DMS153 treated with DMSO at 0.1 percent for 48 hours (cell line): ENCODE data around the gene HOXB13.

Experiments
- DNase-seq: peaks from one replicate; lab custom pipeline; 2025; ENCODE audit not compliant: unreplicated experiment; lab: John Stamatoyannopoulos, UW

Gene HOXB13

DNA sequence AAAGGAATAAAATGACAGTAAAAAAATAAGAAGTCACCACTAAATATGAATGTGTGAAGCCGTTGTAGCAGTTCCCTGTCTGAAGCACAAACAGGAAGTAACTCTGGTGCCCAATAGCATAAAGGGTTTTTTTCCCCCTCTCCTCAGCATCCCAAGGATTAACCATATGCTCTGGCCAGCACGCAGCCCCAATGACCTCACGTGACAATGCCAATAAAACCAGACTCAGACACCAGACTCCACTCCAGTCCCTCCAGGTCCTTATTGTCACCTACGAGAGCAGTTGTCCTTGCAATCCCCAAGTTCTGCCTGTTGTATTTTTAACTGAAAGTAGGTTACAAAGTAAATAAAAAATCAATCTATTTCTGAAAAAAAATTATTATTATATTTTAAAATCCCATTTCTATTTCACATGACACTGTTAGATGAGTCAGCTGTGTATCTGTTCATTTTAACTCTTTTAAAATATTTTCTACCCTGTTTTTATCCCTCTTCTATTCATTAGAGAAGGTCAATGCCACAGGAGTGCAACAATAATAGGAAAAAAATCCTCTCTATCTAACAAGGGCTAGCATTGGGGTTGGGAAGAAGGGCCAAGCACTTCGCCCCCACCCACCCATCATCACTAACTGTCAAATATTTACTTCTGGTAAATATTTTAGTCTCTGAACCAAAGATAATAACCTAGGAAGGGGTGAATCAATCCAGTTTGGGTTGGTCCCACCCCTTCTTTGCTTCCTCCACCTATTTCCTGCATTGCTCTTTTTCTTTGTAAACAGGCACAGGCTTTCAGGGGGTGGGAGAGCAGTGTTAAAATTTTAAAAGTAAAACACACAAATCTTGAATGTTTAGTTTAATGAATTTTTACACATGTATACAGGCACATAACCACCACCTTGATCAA is 12.8 kb downstream of the HOXB13 start:
- peak; percentile 40 for DNase-seq

DNA sequence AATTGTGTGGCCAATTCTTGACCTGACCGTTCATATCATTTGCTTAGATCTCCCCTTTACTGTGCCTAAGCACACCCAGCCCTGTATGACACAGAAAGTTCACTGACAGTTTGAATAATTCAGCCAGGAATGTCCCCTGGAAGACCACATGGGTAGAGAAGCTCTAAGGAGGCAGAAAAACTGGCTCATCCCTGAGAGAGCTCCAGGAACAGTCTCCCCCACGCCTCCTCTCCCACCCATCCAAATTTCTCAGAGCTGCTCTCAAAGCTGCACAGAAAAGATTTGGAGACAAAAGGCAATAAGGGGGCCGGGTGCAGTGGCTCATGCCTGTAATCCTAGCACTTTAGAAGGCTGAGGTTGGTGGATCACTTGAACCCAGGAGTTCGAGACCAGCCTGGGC is 17.4 kb downstream of the HOXB13 start:
- no peak for DNase-seq

DNA sequence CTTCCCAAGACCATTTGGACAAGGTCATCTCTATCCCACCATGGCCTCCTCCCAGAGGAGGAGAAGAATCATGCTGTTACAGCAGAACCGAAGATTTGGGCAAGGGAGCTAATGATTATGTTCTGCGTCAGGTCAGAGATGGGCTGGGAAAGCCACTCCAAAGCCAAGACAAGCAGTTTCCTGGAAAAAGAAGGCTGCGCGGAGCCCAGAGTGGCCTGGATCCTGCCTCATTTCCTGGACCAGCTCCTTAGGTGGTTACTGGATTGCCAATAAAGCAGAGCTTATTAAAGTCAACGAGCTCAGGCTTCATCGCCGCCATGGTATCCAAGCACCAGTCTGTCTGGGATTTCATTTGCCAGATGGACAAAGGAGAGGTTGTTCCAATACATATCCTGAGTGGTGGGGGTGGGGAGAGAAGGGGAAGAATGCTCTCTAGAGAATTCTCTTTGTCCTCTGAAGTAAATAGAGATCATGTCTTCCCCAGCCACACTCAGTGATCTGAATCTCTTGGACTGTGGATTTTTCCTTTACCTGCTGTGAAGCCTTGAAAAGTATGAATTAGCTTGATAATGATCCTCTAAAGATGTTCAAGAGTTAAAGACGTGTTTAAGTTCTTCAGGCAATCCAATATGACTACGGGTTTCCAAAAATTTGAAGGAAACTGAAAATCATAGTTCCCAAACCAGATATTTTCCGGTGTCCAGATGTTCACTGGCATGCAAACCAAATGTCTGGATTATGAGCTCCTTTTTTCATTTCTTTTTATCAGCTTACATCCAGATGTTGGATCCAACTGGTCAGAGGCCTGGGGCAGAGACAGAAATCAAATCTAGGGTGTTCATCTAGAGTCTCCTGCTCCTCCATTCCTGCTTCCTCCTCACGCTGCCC is 23.9 kb downstream of the HOXB13 start:
- no peak for DNase-seq

GRCh38 chr17:48701864-48702532 is 26.6 kb downstream of the HOXB13 start:
- DNase-seq = no peak

DNA sequence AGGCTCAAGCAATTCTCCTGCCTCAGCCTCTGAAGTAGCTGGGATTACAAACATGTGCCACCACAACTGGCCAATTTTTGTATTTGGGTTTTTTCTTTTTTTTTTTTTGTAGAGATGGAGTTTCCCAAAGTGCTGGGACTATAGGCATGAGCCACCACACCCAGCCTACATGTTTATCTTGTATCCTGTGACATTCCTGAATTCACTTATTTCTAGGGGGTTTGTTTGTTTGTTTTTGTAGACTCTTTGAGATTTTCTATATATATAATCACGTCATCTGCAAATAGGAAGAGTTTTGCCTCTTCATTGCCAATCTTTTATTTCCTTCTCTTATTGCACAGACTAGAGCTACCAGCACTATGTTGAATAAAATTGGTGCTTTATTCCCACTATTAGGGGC is 35.4 kb downstream of the HOXB13 start:
- no peak for DNase-seq

- no peak for DNase-seq
These were observed 36.5 kb downstream of the HOXB13 start for GRCh38 chr17:48692049-48692448.

- DNase-seq = no peak
These were observed 37.9 kb downstream of the HOXB13 start for GRCh38 chr17:48690655-48691054.

DNA sequence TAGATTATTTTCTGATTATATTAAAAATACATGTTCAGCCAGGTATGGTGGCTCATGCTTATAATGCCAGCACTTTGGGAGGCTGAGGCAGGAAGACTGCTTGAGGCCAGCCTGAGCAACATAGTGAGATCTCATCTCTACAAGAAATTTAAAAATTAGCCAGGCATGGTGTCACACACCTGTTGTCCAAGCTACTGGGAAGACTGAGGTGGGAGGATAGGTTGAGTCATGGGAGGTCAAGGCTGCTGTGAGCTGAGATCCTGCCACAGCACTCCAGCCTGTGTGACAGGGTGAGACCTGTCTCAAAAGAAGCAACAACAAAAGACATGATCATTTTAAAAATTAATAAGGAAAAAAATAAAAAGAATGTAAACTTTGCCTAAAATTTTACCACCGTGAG is 46.9 kb downstream of the HOXB13 start:
- DNase-seq = no peak

GRCh38 chr17:48679385-48680096 is 49.0 kb downstream of the HOXB13 start:
- DNase-seq = no peak

DNA sequence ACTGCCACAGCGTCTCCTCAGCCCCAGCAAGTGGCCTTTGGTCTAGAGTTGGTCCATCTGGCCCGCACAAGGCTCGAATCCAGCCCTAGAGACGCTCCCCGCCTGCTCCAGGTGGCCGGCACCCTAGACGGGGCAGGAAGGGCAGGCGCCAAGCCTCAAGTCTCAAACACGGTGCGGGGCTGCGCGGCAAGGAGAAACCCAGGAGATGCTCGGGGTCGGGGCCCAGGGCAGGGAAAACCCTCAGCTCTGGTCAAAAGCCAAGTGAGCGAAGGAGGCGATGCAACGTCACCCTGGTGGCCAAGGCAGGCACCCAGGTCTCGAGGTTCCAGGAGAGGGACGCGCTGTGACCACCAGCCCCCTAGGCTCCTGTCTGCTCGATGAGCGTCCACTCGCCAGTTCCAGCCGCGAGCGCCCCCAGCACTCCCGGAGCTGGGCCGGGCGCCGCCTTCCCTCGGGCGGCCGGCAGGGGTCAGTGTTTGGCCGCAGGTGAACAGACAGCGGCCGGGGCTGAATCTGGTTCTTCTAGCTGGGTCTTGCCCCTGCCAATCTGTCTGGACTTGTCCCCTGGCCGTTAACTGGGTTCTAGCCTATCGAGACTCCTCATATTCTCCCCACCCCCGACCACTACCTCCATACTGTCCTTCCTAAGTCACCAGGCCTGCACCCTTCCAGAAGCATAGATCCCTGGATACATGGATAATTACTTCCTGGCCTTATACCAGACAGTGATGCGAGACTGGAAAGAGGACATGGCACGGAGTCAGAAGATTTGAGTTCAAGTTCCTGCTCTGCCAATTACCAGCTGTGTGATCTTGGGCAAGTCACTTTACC is 50.2 kb downstream of the HOXB13 start:
- DNase-seq = peak; percentile 58

GRCh38 chr17:48676963-48677558 is 51.5 kb downstream of the HOXB13 start:
- no peak for DNase-seq
